Astrocyte of the cerebellum (primary cell): ENCODE results near the gene TRIM43B.
"Not testable (repeated sequence)": the region's sequence is repeated elsewhere in the genome, so short reads cannot be mapped to it uniquely, and the experiment has no call there.

Source experiments
- DNase-seq: peaks from one replicate; pipeline ENCODE4 v3.0.0-alpha.2; 2011; ENCODE audit warnings: low read depth
- H3K4me3 ChIP-seq: 2 replicates; pipeline ENCODE4 v1.5.1; 2011; ENCODE audit warnings: mild to moderate bottlenecking, low read depth, low read length, moderate library complexity
- in situ Hi-C: cut with HindIII; loops from 2 replicates; pipeline ENCODE4 v1.10.0; 2017; ENCODE audit warnings: low sequenced_read_pairs
- TF ChIP-seq, protein P1 (sequence below): IDR thresholded peaks from 2 replicates; pipeline ENCODE4 v1.5.1; 2012; ENCODE audit warnings: low read length, low read depth, moderate library complexity, mild to moderate bottlenecking; ENCODE audit errors: missing control alignments

The TRIM43B gene

DNA sequence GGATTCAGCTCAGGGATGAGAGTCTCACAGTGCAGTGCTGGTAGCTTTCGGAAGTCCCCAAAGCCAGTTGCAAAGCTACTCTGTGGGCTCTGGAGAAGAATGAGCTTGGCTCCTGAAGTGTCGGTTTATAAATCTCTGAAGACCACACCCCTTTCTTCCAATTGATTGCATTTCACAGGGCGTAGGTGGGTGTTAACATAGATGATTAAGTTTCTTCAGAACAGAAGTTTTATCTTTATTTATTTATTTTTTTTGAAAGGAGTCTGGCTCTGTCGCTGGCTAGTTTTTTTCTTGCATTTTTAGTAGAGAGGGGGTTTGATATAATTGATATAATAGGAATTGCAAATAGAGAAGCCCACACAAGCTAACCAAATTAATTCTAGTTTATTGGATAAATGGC is at the start of gene TRIM43B:
Gene TRIM43B, minus strand, starts transcription at position 101 of the 400 bp plus-strand sequence. CDS start 2,040 bp downstream, outside the sequence.
- in situ Hi-C loops, DNase-seq, H3K4me3 ChIP-seq: not testable (repeated sequence)

DNA sequence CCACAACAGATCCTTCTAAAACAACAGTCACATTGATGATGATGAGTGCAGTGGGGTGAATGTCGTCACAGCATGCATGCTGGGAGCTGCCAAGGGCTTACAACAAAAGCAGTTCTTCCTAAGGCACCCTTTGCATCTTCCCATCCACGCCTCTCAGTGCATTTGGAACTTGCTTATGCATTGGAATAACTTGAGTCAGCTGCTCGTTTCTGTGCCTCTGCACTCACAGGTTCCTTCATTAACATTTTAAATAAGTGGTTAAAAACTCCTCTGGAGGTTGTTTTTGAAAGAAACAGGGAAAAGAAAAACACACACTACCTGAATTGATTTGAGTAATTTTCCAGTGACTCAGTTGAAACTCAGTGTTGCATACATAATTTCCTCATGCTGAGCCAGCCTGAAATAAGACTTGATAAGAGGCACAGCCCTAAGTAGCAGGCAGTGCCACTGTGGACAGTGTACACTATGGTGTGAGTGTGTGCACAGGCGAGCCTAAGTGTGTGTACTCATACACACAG is 46.8 kb upstream of the TRIM43B start:
- no peak overlapping the region for H3K4me3 ChIP-seq
- in situ Hi-C loops: no loop called here
- DNase-seq: peak; percentile 67
- TF ChIP-seq, protein P1, sequence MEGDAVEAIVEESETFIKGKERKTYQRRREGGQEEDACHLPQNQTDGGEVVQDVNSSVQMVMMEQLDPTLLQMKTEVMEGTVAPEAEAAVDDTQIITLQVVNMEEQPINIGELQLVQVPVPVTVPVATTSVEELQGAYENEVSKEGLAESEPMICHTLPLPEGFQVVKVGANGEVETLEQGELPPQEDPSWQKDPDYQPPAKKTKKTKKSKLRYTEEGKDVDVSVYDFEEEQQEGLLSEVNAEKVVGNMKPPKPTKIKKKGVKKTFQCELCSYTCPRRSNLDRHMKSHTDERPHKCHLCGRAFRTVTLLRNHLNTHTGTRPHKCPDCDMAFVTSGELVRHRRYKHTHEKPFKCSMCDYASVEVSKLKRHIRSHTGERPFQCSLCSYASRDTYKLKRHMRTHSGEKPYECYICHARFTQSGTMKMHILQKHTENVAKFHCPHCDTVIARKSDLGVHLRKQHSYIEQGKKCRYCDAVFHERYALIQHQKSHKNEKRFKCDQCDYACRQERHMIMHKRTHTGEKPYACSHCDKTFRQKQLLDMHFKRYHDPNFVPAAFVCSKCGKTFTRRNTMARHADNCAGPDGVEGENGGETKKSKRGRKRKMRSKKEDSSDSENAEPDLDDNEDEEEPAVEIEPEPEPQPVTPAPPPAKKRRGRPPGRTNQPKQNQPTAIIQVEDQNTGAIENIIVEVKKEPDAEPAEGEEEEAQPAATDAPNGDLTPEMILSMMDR: no peak

DNA sequence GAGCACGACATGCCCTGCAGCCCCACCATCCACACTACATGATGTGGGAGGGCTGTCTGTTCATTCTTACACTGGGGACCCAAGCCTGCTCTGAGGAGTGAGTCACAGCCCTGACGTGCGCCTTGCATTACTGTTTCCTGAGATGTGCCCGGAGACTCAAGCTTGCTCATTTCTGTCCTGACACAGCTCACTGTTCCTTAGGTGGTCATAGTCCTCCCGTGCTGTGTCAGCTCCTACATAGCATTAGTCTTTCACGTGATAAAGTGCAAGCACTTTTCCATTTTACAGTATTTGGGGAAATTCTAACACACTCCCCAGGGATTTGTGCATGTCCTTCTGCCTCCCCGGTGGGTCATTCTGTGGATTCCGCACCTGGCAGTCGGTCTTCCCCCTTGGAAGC is 46.2 kb upstream of the TRIM43B start:
- H3K4me3 ChIP-seq: no peak overlapping the region
- in situ Hi-C loops: no loop called here
- TF ChIP-seq, protein P1: no peak
- peak; percentile 55 for DNase-seq

- in situ Hi-C loops: no loop called here
- peak overlapping the region; percentile 64 for H3K4me3 ChIP-seq
- no peak for DNase-seq
- TF ChIP-seq, protein P1: peak; percentile 21
These were observed 42.1 kb upstream of the TRIM43B start for GRCh38 chr2:95526360-95527341.

DNA sequence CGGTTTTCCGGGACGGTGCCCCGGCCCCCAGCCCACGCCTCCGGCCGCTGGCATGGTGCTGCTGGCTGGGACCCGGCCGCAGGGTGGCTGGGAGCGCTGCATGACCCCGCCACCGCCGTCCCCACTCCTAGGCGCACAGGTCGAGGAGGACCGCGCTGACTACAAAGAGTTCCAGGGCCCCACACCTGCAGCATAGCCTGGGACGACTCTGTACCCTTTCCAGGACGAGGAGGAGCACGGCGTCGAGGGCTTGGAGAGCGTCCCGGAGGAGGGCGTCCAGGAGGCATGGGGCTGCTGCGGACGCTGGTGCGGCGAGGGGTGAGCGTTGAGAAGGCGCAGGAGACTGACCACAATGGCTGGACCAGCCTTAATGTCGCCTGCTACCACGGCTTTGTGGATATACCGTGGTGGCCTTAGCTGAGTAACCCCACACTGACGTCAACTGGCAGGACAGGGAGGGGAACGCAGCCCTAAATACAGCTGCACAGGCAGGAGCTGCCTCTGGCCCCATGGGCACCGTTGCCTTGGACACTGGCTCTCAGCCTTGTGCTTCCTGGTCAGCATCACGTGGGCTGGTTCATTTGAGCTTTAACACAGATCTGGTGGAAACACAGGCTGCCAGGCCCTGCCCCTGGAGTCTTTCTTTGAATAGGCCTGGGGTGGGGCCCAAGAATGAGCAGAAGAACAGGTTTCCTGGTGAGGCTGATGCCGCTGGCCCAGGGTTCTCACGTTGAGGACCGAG is 40.9 kb upstream of the TRIM43B start:
- peak overlapping the region; percentile 64 for H3K4me3 ChIP-seq
- TF ChIP-seq, protein P1: no peak
- in situ Hi-C loops: no loop called here
- no peak for DNase-seq

GRCh38 chr2:95524195-95524594 is 39.6 kb upstream of the TRIM43B start:
- DNase-seq: no peak

More at GRCh38 chr2:95524195-95524594, 39.6 kb upstream of the TRIM43B start:
- in situ Hi-C loops: no loop called here
- no peak overlapping the region for H3K4me3 ChIP-seq
- TF ChIP-seq, protein P1: no peak
